Measurements from ENCODE around the gene KCTD11.
A peak's percentile ranks its signal among the peaks of the same experiment; 100 is the strongest.
"Not testable (repeated sequence)": the region's sequence is repeated elsewhere in the genome, so short reads cannot be mapped to it uniquely, and the experiment has no call there.

KCTD11 gene

GRCh38 chr17:7346761-7347614, 5.0 kb upstream of the KCTD11 start:
- no peak for DNase-seq

GRCh38 chr17:7347630-7348477, 4.1 kb upstream of the KCTD11 start:
- no peak for DNase-seq

DNA sequence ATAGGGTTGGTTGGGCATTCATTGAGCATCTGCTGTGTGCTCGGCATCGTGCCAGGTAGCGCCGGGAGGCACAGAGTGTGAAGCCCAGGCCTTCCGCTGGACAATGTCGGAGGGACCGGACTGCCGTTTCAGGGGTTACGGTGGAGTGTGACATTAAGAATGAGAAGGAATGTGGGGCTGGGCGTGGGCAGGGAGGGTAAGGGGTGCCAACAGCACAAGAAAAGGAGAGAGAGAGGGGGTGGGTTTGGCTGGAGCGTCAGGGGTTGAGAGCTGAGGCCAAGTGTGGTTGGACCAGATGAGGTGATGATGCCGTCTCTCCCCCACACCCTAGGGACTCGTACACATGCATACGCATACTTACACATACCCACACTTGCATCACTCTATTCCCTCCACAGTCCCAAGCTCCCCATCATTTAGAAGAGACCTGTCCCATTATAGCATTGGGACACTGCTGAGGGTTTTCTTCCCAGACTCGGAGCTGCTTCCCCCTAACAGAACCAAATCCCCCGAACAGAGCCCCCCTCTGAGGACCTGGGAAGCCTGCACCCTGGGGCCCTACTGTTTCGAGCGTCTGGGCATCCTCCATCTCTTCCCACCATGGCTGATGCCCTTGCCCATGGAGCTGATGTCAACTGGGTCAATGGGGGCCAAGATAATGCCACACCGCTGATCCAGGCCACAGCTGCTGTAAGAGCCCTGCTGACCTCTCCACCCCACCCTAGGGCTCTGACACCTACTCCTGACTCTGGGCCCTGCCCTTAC, 3.3 kb upstream of the KCTD11 start:
- no peak for DNase-seq

- DNase-seq = no peak
Measured at GRCh38 chr17:7352503-7352889, 534 bp downstream of the KCTD11 start.

- DNase-seq = no peak
Measured at GRCh38 chr17:7352910-7353635, 1.1 kb downstream of the KCTD11 start.

GRCh38 chr17:7354262-7354843, 2.4 kb downstream of the KCTD11 start:
- no peak for DNase-seq

DNA sequence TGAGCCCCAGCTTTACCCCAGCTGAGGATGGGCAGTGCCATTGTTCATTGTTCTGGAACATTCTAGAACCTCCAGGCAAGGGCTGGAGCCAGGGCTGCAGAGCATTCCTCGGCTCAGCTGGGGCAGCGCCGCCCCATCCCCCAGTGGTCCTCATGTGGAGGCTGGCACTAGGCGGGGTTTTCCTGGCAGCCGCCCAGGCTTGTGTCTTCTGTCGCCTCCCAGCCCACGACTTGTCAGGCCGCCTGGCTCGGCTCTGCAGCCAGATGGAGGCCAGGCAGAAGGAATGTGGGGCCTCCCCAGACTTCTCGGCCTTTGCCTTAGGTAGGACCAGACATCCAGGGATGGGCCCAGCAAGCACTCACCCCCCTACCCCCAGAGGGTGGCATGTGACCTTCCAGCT, 3.1 kb downstream of the KCTD11 start, which contains the start of gene TMEM95:
Gene TMEM95 (plus strand): TSS at position 104 of the 400 bp plus-strand sequence. CDS start 49 bp downstream, at position 153.
- DNase-seq = no peak

GRCh38 chr17:7355573-7355972, 3.6 kb downstream of the KCTD11 start:
- no peak for DNase-seq

- DNase-seq = peak; percentile 82
Measured at GRCh38 chr17:7356072-7356549, 4.1 kb downstream of the KCTD11 start.

DNA sequence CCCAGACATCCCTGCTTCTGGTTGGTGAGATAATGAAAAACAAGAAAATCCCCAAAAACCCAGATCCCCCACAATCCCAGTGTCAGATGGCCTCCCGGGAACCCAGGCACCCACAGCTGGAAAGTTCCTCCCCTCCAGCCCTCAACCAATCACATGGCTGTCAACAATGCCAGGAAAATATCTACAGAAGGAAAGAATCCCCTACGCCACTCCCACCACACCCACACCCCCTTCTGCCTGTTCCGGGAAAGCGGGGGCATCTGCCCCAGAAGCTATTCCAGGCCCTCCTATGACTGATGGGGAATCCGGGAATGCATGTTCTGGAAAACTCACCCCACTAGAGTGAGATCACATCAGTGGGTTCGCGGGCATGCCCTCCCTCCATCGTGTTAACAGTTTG, 4.8 kb downstream of the KCTD11 start:
- DNase-seq = no peak

- no peak for DNase-seq
Measured at GRCh38 chr17:7357381-7357780, 5.4 kb downstream of the KCTD11 start.

DNA sequence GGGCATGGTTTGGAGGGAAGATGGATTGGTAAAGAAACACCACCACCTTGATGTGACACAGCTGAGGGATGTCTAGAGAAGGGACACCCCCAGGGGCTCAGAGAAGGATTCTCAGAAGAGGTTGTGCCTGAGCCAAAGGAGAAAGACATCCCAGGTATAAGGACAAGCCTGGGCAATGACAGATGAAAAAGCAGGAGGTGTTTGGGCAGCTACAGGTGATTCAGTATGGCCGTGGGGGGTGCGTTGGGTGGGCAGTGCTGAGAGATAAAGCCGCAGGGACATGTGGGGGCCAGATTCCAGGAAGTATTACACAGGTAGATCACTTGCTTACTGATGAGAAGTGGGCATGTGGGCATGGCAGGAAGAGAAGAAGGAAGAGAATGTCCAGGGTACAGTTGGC, 9.9 kb downstream of the KCTD11 start:
- DNase-seq = no peak

- no peak for DNase-seq
Measured at GRCh38 chr17:7363311-7363710, 11.3 kb downstream of the KCTD11 start.

- DNase-seq = not testable (repeated sequence)
Measured at GRCh38 chr17:7365963-7366362, 14.0 kb downstream of the KCTD11 start.

DNA sequence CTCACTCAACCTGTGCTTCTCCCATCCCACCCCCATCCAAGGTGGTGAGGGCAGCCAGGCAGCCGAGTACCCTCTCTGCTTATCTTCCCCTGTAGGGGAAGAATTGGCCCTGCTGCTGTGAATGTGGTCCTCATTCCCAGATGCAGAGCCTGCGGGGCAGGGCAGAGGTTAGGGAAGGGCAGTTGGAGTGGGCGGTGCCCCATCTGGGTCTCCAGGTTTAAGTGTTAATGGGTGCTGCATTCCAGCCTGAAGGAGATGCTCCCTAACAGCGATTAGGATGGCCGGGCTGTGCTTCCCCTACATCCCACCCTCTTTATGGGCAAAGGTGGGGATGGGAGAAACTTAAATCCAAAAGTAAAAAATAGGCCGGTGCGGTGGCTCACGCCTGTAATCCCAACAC, 15.1 kb downstream of the KCTD11 start:
- no peak for DNase-seq

- DNase-seq = no peak
Measured at GRCh38 chr17:7367918-7368598, 16.1 kb downstream of the KCTD11 start.

GRCh38 chr17:7368599-7368994, 16.6 kb downstream of the KCTD11 start:
- not testable (repeated sequence) for DNase-seq

DNA sequence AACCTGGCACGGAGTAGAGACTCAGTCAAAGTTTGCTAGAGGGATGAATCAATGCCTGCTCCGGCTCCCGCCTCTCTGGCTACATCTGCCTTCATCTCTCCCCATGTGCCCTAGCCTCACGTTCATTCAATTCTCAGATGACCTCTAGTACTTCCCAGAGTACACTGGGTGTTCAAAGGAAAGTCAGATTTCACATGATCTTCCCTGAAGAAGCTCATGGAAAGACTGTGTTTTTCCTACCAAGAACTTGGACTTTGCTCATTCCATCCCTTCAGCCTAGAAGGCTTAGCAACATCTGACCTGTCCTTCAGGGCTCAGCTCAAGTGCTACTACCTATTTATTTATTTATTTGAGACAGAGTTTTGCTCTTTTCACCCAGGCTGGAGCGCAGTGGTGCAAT, 17.9 kb downstream of the KCTD11 start:
- DNase-seq = no peak

DNA sequence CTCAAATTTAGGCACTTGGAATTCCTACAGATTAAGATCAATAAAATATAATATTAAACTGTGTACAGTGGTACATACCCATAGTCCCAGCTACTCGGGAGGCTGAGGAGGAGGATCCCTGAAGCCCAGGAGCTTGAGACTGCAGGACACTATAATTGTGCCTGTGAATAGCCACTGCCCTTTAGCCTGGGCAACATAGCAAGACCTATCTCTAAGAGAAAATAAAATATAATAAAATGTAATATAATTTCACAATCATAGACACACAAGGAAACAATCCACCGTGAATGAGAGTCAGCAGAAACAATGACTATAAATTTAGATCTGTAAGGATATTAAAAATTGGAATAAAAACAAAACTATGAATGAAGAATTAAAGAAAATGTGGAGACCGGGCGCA, 18.9 kb downstream of the KCTD11 start:
- no peak for DNase-seq

DNA sequence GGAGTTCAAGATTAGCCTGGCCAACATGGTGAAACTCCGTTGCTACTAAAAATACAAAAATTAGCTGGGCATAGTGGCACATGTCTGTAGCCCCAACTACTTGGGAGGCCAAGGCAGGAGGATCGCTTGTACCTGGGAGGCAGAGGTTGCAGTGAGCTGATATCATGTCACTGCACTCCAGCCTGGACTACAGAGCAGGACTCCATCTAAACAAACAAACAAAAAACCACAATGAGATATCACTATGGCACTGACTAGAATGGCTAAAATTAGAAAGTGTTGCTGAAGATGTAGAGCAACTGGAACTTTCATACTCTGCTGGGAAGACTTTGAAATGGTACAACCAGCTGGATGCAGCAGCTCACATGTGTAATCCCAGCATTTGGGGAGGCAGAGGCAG, 22.4 kb downstream of the KCTD11 start:
- no peak for DNase-seq

DNA sequence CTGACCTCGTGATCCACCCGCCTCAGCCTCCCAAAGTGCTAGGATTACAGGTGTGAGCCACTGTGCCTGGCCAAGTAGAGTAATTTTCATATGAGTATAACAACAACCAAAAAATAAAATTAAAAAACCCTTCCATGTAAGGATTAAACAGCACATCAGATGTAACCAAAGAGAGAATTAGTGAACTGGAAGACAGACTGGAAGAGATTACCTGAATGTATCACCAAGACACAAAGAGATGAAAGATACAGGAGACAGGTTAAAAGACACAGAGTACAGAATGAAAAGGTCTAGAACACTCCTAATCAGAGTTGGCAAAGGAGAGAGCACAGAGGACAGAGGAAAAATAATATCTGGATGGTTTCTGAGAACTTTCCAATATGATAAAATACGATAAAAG, 27.2 kb downstream of the KCTD11 start:
- no peak for DNase-seq
